HG03175 (cell line): Measurements from ENCODE around the gene FOXR1.
A peak's percentile ranks its signal among the peaks of the same experiment; 100 is the strongest.

ENCODE experiments used
- ATAC-seq: cut with Tn5 transposase; IDR thresholded peaks from one replicate; pipeline ENCODE4 v1.9.1; 2021; ENCODE audit warnings: mild to moderate bottlenecking, moderate library complexity; ENCODE audit not compliant: unreplicated experiment

FOXR1 gene

DNA sequence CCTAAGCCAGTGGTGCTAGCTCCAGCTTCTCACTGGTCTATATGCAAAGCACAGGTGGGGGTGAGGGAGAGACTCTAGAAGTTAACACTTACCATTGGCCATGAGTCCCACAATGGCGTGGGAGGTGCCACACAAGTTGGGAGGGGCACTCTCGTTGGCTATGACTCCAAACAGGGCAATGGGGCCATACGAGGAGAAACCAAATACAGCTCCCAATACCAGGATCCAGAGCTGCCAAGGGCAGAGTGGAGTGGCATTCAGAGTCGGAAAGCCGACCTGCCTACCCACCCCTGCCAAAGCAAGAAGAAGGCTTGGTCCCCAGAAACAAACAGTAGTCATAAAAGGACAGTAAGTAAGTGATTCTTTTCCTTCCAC is 53.5 kb downstream of the FOXR1 start:
- no peak for ATAC-seq

- no peak for ATAC-seq
Observed at GRCh38 chr11:119025541-119025940, 54.0 kb downstream of the FOXR1 start.

DNA sequence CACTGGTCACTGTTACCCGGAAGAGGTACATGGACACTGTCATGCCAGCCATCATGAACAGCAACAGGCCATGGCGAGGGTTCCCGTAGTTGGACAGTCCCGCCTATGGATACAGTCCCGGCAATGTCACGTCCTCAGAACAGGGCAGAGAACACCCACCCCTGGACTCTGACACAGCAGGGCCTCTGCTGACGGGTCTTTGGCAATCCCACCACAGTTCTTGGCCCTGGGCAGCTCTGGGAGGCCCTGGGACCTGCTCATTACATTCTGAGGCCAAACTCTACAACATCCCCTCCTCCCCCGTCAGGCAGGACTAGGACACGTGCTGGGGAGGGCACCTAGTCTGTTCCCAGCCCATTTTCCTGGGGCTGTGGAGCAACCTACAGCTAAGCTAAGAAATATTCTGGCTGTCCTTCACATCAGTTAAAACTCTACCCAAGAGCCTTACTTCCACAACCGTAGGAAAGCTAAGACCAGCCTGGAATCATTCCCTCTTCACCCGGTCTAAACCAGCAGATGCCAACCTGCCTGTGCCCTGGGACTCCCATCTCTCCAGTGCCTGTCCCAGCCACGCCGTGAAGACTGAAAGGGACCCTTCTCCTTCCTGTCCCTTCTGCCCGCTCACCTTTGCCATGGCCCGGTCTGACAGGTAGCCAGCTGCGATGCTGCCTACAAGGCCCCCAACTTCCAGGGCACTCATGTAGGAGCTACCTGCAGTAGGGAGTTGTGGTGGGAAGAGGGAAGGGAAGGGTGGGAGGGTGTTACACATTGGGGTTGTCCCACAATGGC is 54.6 kb downstream of the FOXR1 start:
- no peak for ATAC-seq

GRCh38 chr11:119026970-119027369 is 55.4 kb downstream of the FOXR1 start:
- ATAC-seq, result no peak

DNA sequence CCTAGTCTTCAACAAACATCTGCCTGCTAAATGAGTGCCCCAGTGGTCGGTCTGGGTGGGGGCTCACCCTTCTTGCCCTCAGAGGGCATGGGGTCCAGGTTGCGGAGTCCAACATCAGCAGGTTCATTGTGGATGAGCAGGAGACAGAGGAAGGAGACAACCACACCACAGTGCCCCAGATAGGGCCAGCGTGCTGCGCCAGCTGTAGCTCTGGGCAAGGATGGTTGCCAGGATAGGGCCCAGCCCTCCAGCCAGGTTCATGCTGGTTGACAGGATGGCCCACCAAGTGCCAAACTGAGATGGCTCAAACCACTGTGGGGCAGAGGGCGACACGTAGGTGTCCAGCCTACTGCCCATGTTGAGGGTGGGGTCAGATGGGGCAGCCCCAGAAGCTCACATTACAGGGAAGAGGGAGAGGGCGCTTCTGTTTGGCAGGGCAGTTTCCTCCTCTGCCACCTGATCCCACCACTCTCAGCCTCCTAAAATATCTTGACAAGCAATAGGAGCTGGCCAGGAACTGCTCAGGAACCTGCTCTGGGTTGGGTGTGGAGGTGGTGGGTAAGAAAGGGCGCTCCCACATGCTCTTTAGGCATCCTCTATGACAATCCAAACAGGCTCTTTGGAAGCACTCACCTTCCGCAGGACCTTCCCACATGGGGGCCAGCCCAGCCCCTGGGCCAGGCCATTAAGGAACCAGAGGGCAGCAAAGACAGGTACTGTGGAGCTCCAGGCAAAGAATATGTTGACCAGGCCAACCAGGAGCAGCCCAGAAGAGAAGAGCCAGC is 56.2 kb downstream of the FOXR1 start:
- no peak for ATAC-seq

DNA sequence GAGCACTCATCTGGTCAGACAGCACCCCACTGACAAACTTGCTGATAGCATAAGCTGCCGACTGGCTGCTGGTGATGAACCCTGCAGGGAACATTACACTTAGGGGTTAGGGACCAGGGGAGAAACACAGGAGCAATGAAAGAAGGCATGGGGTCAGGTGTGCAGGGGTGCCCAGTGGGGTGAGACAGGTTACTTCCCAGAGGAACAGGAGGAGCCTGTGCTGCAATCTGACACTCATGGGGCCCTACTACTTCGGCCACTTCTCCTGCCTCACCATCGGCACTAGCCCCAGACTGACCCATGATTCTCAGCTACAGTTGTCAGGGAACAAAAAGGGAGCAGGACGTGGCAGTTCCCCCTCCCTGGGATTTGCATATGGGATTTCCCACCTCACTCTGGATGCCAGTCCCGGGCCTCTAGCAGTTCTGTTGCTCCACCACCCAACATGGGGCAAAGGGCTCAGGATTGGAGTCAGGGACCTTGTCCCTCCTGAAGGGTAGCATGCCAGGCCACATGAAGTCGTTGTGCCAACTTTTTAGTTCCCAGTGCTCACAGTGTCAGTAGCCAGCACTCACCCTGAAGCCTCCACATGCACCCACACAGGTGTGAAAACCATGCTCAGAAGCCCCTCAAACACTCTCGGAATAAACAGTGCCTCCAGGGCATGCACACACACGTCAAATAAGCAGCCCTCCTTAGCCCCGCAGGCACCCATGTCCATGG is 56.9 kb downstream of the FOXR1 start:
- ATAC-seq, result no peak

- no peak for ATAC-seq
Observed at GRCh38 chr11:119029069-119029339, 57.4 kb downstream of the FOXR1 start.

GRCh38 chr11:119029340-119030028 is 57.9 kb downstream of the FOXR1 start:
- ATAC-seq, result no peak

GRCh38 chr11:119030029-119030328 is 58.4 kb downstream of the FOXR1 start:
- peak; percentile 4 for ATAC-seq

DNA sequence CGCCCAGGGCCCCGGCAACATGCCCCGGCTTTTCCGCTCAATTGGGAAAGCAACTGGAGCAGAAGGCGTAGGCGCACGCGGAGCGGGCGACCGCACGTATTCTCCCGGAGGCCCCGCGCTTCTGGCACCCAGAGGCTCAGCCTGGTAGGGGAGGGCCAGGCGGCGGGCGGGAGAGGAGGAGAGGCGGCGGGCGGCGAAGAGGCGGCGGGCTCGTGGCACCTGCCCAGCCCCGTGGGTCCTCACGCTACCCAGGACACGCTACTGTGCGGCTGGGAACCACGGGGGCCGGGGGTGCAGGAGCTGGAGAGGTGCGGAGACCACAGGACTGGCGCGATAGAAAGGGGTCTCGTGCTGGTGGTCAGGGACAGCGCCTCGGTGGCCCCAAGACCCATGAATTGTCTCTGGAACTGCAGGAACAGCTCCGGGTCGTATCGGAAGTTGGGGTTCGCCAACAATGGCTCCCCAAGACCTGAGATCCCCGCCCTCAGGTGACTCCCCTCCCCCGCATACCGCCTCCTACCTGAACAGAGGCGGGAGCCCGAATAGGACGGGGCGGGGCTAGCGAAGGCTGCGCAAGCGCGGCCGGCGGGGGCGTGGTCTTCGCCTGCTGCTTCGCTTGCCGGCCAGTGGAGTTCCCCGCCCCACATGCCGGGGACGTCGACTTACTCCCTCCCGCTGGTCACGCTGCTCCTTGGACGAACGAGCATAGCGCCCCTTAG is 58.9 kb downstream of the FOXR1 start, which contains the start of gene SLC37A4:
Gene SLC37A4 (minus strand): TSS at position 549 of the 719 bp plus-strand sequence.
- peak; percentile 91 for ATAC-seq
